PFSK-1 (cell line): ENCODE data around the gene SPTBN4.

Experiments used
- FOXP2 ChIP-seq: optimal IDR thresholded peaks from 2 replicates; pipeline ENCODE3; 2011; ENCODE audit warnings: borderline replicate concordance, control low read depth, inconsistent platforms; ENCODE audit not compliant: insufficient read depth; ENCODE audit errors: extremely low read length, extremely low read depth
- POLR2AphosphoS5 ChIP-seq: IDR thresholded peaks from 2 replicates; pipeline ENCODE4 v1.6.1; 2012; ENCODE audit warnings: low read depth, mild to moderate bottlenecking, control low read depth, low read length, moderate library complexity
- SIN3A ChIP-seq: IDR thresholded peaks from 2 replicates; pipeline ENCODE4 v1.6.1; 2012; ENCODE audit warnings: mild to moderate bottlenecking, low read length, moderate library complexity, borderline replicate concordance; ENCODE audit not compliant: insufficient read depth
- TAF1 ChIP-seq: IDR thresholded peaks from 2 replicates; pipeline ENCODE4 v1.6.1; 2012; ENCODE audit warnings: low read length, control low read depth, borderline replicate concordance; ENCODE audit not compliant: insufficient read depth
- TF ChIP-seq, protein P1 (sequence below), 2 experiments: IDR thresholded peaks; 2 replicates each; pipeline versions ENCODE4 v1.6.1 to v1.8.0; 2011 to 2012; ENCODE audit warnings: low read depth in 2 of 2, low read length in 2 of 2, control low read depth in 1 of 2, inconsistent platforms in 1 of 2, mild to moderate bottlenecking in 1 of 2, moderate library complexity in 1 of 2; ENCODE audit not compliant: insufficient read depth in 1 of 2

The SPTBN4 gene

DNA sequence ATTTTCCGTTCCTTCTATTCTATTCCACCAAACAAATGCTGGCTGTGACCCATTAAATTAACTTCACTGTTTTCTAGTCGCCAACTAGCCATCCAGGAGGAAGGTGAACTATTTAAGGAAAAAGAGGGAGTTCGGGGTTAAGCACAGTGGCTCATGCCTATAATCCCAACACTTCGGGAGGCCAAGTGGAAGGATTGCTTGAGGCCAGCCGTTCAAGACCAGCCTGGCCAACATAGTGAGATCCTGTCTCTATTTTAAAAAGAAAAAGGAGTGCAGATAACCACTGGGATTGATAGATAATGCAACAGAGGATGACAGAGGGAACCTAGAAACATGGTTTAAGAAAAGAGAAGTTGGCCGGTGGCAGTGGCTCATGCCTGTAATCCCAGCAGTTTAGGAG is 44.7 kb downstream of the SPTBN4 start:
- no peak for TF ChIP-seq POLR2AphosphoS5

DNA sequence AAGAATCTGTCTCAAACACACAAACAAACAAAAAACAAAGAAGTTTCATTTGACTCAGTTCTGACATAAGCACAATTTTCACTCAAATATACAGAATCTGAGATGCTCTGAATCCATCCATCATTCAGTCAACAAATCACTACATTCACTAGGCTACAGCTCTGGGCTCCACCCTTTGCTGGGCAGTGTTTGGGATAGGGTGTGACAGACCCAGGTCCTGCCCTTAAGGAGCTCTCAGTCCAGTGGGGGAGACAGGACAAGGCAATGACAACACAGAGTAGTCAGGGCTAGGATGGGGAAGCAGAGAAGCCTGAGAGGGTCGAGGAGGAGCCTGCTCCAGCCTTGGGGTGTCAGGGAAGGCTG is 45.3 kb downstream of the SPTBN4 start:
- TF ChIP-seq TAF1, result no peak
- TF ChIP-seq POLR2AphosphoS5, result no peak
- TF ChIP-seq SIN3A, result no peak
- no peak for TF ChIP-seq FOXP2
- TF ChIP-seq, protein P1, sequence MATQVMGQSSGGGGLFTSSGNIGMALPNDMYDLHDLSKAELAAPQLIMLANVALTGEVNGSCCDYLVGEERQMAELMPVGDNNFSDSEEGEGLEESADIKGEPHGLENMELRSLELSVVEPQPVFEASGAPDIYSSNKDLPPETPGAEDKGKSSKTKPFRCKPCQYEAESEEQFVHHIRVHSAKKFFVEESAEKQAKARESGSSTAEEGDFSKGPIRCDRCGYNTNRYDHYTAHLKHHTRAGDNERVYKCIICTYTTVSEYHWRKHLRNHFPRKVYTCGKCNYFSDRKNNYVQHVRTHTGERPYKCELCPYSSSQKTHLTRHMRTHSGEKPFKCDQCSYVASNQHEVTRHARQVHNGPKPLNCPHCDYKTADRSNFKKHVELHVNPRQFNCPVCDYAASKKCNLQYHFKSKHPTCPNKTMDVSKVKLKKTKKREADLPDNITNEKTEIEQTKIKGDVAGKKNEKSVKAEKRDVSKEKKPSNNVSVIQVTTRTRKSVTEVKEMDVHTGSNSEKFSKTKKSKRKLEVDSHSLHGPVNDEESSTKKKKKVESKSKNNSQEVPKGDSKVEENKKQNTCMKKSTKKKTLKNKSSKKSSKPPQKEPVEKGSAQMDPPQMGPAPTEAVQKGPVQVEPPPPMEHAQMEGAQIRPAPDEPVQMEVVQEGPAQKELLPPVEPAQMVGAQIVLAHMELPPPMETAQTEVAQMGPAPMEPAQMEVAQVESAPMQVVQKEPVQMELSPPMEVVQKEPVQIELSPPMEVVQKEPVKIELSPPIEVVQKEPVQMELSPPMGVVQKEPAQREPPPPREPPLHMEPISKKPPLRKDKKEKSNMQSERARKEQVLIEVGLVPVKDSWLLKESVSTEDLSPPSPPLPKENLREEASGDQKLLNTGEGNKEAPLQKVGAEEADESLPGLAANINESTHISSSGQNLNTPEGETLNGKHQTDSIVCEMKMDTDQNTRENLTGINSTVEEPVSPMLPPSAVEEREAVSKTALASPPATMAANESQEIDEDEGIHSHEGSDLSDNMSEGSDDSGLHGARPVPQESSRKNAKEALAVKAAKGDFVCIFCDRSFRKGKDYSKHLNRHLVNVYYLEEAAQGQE (IDR thresholded peaks at IDR 0.05; ENCODE audit: insufficient read depth in 1 of 2, low read depth in 2 of 2, low read length in 2 of 2), result no peak

DNA sequence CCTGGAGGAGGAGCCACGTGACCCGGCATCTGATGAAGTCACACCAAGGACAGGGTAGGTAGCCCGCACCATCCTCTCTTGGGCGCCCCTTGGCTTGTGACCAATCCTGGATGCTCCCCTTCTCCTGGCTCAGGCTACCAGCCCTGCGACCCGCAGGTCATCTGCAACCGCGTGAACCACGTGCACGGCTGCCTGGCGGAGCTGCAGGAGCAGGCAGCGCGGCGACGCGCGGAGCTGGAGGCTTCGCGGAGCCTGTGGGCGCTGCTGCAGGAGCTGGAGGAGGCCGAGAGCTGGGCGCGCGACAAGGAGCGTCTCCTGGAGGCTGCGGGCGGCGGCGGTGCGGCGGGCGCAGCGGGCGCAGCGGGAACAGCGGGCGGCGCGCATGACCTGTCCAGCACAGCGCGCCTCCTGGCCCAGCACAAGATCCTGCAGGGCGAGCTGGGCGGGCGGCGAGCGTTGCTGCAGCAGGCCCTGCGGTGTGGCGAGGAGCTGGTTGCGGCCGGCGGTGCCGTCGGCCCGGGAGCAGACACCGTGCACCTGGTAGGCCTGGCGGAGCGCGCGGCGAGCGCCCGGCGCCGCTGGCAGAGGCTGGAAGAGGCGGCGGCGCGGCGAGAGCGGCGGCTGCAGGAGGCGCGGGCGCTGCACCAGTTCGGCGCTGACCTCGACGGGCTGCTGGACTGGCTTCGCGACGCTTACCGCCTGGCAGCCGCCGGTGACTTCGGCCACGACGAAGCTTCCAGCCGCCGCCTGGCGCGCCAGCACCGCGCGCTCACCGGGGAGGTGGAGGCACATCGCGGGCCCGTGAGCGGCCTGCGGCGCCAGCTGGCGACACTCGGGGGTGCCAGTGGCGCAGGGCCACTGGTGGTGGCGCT is 45.9 kb downstream of the SPTBN4 start:
- no peak for TF ChIP-seq POLR2AphosphoS5
- no peak for TF ChIP-seq SIN3A
- TF ChIP-seq, protein P1 (IDR thresholded peaks at IDR 0.05; ENCODE audit: insufficient read depth in 1 of 2, low read depth in 2 of 2, low read length in 2 of 2), result no peak
- no peak for TF ChIP-seq TAF1
- no peak for TF ChIP-seq FOXP2

DNA sequence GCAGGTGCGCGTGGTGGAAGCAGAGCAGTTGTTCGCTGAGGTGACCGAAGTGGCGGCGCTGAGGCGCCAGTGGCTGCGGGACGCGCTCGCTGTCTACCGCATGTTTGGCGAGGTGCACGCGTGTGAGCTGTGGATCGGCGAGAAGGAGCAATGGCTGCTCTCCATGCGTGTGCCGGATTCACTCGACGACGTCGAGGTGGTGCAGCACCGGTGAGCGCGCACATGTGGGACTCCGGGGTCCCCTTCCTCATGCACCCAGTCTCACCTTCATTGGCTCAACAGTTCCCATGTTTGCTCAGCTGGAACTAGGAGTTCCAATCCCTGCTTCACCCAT is 46.5 kb downstream of the SPTBN4 start:
- TF ChIP-seq, protein P1 (IDR thresholded peaks at IDR 0.05; ENCODE audit: insufficient read depth in 1 of 2, low read depth in 2 of 2, low read length in 2 of 2), result no peak
- no peak for TF ChIP-seq FOXP2
- TF ChIP-seq SIN3A, result no peak
- no peak for TF ChIP-seq POLR2AphosphoS5
- TF ChIP-seq TAF1, result no peak

DNA sequence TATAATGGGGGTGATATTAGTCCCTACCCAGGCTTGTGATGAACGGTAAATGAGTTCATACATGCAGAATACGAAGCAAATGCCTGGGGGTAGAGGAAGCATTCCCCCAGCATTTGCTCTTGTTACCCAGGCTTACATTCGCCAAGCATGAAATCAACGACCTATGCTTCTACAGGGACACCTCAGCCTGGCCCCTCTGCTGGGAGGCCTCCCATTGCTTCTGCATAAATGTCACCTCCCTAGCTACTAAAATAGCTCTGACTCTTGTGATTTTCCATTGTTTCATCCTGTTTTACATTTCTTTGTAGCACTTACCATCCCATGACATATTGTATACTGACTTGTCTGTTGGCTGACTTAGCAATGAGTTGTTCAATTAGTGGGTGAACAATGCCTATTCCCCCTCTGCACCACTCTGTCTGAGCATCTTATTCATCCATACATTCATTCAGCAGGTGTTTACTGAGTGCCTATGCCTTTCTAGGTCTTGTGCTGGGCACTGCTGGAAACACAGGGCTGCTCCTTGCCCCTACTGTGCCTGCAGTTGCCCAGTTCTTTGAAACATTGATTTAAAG is 47.0 kb downstream of the SPTBN4 start:
- TF ChIP-seq TAF1 (no peak), POLR2AphosphoS5 (no peak), FOXP2 (no peak), SIN3A (no peak)
- TF ChIP-seq, protein P1 (IDR thresholded peaks at IDR 0.05; ENCODE audit: insufficient read depth in 1 of 2, low read depth in 2 of 2, low read length in 2 of 2), result no peak
